Measurements from ENCODE around the gene CDC42EP5. TPM values are rescaled to one million over a fixed set of nuclear protein-coding genes. Genes with fewer than 3 reads are reported as not detected.
A peak's percentile ranks its signal among the peaks of the same experiment; 100 is the strongest.

CDC42EP5 gene, protein sequence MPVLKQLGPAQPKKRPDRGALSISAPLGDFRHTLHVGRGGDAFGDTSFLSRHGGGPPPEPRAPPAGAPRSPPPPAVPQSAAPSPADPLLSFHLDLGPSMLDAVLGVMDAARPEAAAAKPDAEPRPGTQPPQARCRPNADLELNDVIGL
- total RNA-seq: 100 to 1,000 TPM; 102 to 193 TPM

DNA sequence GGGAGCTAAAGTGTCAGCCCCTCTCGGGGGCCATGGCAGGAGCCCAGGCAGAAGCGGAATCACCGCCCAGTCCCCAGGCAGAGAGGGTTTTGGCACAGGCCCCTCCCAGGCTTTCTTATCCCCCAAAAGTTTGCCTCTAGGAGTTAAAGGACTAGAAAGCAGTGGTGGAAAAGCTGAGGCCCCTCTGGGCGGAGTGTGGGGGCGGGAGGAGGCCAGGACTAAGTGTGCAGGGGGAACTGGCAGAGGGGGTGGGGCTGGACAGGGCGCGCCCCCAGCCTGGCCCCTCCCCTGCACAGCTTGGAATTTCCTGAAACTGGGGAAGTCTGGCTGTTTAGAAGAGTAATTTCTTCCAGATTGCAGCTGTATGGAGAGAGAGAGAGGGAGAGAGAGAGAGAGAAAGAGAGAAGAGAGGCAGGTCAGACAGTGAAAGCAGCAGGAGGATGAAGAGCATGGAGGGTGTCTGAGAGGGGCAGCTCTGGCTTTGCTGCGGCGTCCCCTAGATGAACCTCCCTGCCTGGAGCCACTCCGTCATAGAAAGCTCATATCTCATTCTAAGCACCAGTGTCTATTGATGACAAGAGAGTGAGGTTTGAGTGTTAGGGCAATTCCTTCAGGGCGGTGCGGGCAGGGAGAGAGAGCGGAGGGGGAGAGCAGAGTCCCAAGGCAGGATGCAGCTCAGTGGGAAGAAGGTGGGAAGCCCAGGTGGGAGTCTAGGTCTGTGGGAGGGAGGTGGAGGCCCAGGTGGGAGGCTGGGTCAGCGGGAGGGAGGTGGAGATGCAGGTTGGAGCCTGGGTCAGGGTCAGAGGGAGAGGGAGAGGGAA, at the start of gene CDC42EP5:
TSS of gene CDC42EP5 (minus strand) at position 226 of the 821 bp plus-strand sequence. CDS start 7,749 bp downstream, outside the sequence.
- H3K9me3 ChIP-seq: no peaks in the 10 kb centered on the region
- TF ChIP-seq POLR2A (IDR thresholded peaks at IDR 0.05): peak; percentile 85
- TF ChIP-seq CTCF (IDR thresholded peaks at IDR 0.05): no peak
- peak; percentile 65 for TF ChIP-seq POLR2AphosphoS5 (IDR thresholded peaks at IDR 0.05)
- DNase-seq (ENCODE audit: low spot score): peak; percentile 55
- H3K27me3 ChIP-seq (replicated peaks; ENCODE audit: insufficient read depth): no peaks in the 10 kb centered on the region
- peak within 1 kb of the TSS; percentile 87 to 93 for H3K27ac ChIP-seq
- no peaks in the 10 kb centered on the region for H3K36me3 ChIP-seq
- peaks cover 7% of the 10 kb centered on the region for H3K4me1 ChIP-seq (replicated peaks)
- whole genome bisulfite sequencing: 8% methylated on average over 14 of the region's 14 CpGs
- intact Hi-C loops (cut with DNase I): no loop called here
- H3K4me3 ChIP-seq: peak within 1 kb of the TSS; percentile 46 to 47

DNA sequence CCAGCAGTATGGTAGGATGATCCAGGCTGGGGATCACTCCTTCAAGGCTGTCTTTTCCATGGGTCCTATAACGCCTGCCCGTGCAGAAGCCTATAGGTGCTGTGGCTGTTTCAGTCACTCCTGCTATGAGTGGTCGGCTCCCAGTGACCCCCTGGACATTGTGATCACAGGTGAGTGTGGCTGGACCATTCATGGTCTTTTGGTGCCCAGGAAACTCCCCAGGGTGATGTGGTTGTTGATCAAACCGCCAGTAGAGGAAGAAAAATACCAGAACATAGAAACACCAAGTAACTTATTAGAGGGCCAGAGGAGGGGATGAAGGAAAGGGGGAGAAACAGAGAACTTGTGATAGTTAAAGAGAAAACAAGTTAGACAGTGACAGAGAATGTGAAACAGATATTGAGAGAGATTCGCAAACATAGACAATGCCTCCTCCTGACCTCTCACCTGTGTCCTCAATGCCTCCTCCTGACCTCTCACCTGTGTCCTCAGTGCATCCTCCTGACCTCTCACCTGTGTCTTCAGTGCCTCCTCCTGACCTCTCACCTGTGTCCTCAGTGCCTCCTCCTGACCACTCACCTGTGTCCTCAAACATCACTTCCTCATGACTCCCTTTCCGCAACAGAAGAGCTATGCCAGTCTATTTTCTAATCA, 48.9 kb upstream of the CDC42EP5 start:
- no peak overlapping the region for H3K4me3 ChIP-seq
- DNase-seq (ENCODE audit: low spot score): no peak
- WGBS: 85% methylated on average over 6 of the region's 6 CpGs
- H3K9me3 ChIP-seq: no peaks in the 10 kb centered on the region
- intact Hi-C loops (cut with DNase I): no loop called here
- H3K27ac ChIP-seq: no peak overlapping the region
- H3K27me3 ChIP-seq (replicated peaks; ENCODE audit: insufficient read depth): no peaks in the 10 kb centered on the region
- H3K4me1 ChIP-seq (replicated peaks): no peaks in the 10 kb centered on the region
- H3K36me3 ChIP-seq: no peaks in the 10 kb centered on the region
- TF ChIP-seq CTCF (IDR thresholded peaks at IDR 0.05) (no peak), POLR2AphosphoS5 (IDR thresholded peaks at IDR 0.05) (no peak), POLR2A (IDR thresholded peaks at IDR 0.05) (no peak)

- Histone ChIP-seq H3K9me3 (no peaks in the 10 kb centered on the region), H3K27ac (no peak overlapping the region), H3K36me3 (no peaks in the 10 kb centered on the region), H3K4me3 (no peak overlapping the region), H3K27me3 (replicated peaks; ENCODE audit: insufficient read depth) (no peaks in the 10 kb centered on the region), H3K4me1 (replicated peaks) (no peaks in the 10 kb centered on the region)
- no peak for DNase-seq (ENCODE audit: low spot score)
- WGBS: 67% methylated on average over 17 of the region's 18 CpGs
- intact Hi-C loops (cut with DNase I): no loop called here
- TF ChIP-seq POLR2A (IDR thresholded peaks at IDR 0.05): no peak
- TF ChIP-seq POLR2AphosphoS5 (IDR thresholded peaks at IDR 0.05): no peak
- no peak for TF ChIP-seq CTCF (IDR thresholded peaks at IDR 0.05)
These were observed 48.1 kb upstream of the CDC42EP5 start for GRCh38 chr19:54521022-54521859.

- H3K27me3 ChIP-seq (replicated peaks; ENCODE audit: insufficient read depth): no peaks in the 10 kb centered on the region
- no peaks in the 10 kb centered on the region for H3K9me3 ChIP-seq
- H3K36me3 ChIP-seq: no peaks in the 10 kb centered on the region
- intact Hi-C loops (cut with DNase I): no loop called here
- DNase-seq (ENCODE audit: low spot score): no peak
- WGBS: 75% methylated on average over 5 of the region's 5 CpGs
- H3K27ac ChIP-seq: no peak overlapping the region
- H3K4me3 ChIP-seq: no peak overlapping the region
- TF ChIP-seq POLR2A (IDR thresholded peaks at IDR 0.05): no peak
- no peak for TF ChIP-seq CTCF (IDR thresholded peaks at IDR 0.05)
- H3K4me1 ChIP-seq (replicated peaks): no peaks in the 10 kb centered on the region
These were observed 45.7 kb upstream of the CDC42EP5 start for GRCh38 chr19:54518844-54519243.
